HepG2 (cell line): Measurements from ENCODE around the gene FKBP1A. TPM values are rescaled to one million over a fixed set of nuclear protein-coding genes. Genes with fewer than 3 reads are reported as not detected.

Source experiments
- ELF1 ChIP-seq: sonication (generic); formaldehyde crosslinking; IDR thresholded peaks from 2 replicates; pipeline ENCODE4 v1.4.0; 2020; ENCODE audit warnings: missing genetic modification reagents
- HOXD1 ChIP-seq: sonication (generic); formaldehyde crosslinking; IDR thresholded peaks from 2 replicates; pipeline ENCODE4 v1.5.0; 2020; ENCODE audit warnings: missing genetic modification reagents
- MLLT10 ChIP-seq: sonication (generic); formaldehyde crosslinking; IDR thresholded peaks from 2 replicates; pipeline ENCODE4 v1.4.0; 2020; ENCODE audit warnings: missing genetic modification reagents
- POLR2G ChIP-seq: fragments of 200-400 bp; formaldehyde crosslinking; IDR thresholded peaks from 2 replicates; pipeline ENCODE4 v1.6.1; 2018; ENCODE audit warnings: mild to moderate bottlenecking, low read depth, low read length, moderate library complexity
- RXRA ChIP-seq: sonication (generic); formaldehyde crosslinking; IDR thresholded peaks from 2 replicates; pipeline ENCODE4 v1.5.1; 2020; ENCODE audit warnings: missing genetic modification reagents
- SIN3B ChIP-seq: fragments of 150-350 bp; IDR thresholded peaks from 2 replicates; pipeline ENCODE4 v1.6.1; 2014; ENCODE audit warnings: low read length
- TAF1 ChIP-seq: sonication (generic); formaldehyde crosslinking; IDR thresholded peaks from 2 replicates; pipeline ENCODE4 v1.4.0; 2020; ENCODE audit warnings: missing genetic modification reagents
- TP53 ChIP-seq: sonication (generic); formaldehyde crosslinking; conservative IDR thresholded peaks from 2 replicates; pipeline ENCODE4 v1.4.0; 2020; ENCODE audit warnings: missing genetic modification reagents
- U2AF2 ChIP-seq: fragments of 200-400 bp; formaldehyde crosslinking; IDR thresholded peaks from 2 replicates; pipeline ENCODE4 v1.6.1; 2017; ENCODE audit warnings: low read depth, mild to moderate bottlenecking, low read length
- WIZ ChIP-seq: sonication (generic); formaldehyde crosslinking; IDR thresholded peaks from 2 replicates; pipeline ENCODE4 v1.5.1; 2020; ENCODE audit warnings: mild to moderate bottlenecking, missing genetic modification reagents
- ZNF136 ChIP-seq: sonication (generic); formaldehyde crosslinking; IDR thresholded peaks from 2 replicates; pipeline ENCODE4 v1.8.1; 2022; ENCODE audit warnings: low read depth, mild to moderate bottlenecking, moderate library complexity, missing genetic modification reagents
- ZNF510 ChIP-seq: sonication (generic); formaldehyde crosslinking; IDR thresholded peaks from 2 replicates; pipeline ENCODE4 v1.4.0; 2020; ENCODE audit warnings: low read depth, mild to moderate bottlenecking, missing genetic modification reagents
- ZNF550 ChIP-seq: sonication (generic); formaldehyde crosslinking; IDR thresholded peaks from 2 replicates; pipeline ENCODE4 v1.4.0; 2020; ENCODE audit warnings: mild to moderate bottlenecking, missing genetic modification reagents, borderline replicate concordance
- ZNF678 ChIP-seq: sonication (generic); formaldehyde crosslinking; IDR thresholded peaks from 2 replicates; pipeline ENCODE4 v1.4.0; 2020; ENCODE audit warnings: mild to moderate bottlenecking, missing genetic modification reagents
- ZNF772 ChIP-seq: sonication (generic); formaldehyde crosslinking; IDR thresholded peaks from 2 replicates; pipeline ENCODE4 v1.5.0; 2020; ENCODE audit warnings: mild to moderate bottlenecking, missing genetic modification reagents
- ZNF816 ChIP-seq: sonication (generic); formaldehyde crosslinking; IDR thresholded peaks from 2 replicates; pipeline ENCODE4 v1.8.0; 2022; ENCODE audit warnings: missing genetic modification reagents, mild to moderate bottlenecking, borderline replicate concordance
- polyA plus RNA-seq, 8 experiments: library from polyadenylated mRNA; depleted of rRNA in 3 of 8; stranded (reverse) in 7 of 8; unstranded in 1 of 8; fragments of >200 nt; fragmentation: Illumina TruSeq in 4 of 8; extraction: Trizol in 4 of 8; gene quantifications; 2 replicates each; pipeline versions ENCODE4 v1.2.1 to v1.2.3, GENCODE V29; 2011 to 2016; ENCODE audit warnings: low read depth in 4 of 8, missing spikeins in 1 of 8, mixed read lengths in 1 of 8; ENCODE audit not compliant: insufficient read depth in 1 of 8
- total RNA-seq, 5 experiments: library from RNA; depleted of rRNA; stranded (reverse); fragments of >200 nt; fragmentation: Illumina TruSeq; extraction: Trizol; gene quantifications; 2 replicates each; pipeline ENCODE4 v1.2.3, GENCODE V29; 2016; ENCODE audit warnings: low read depth in 1 of 5
- TF ChIP-seq, protein P1 (sequence below): sonication (generic); formaldehyde crosslinking; IDR thresholded peaks from 2 replicates; pipeline ENCODE4 v1.5.1; 2020; ENCODE audit warnings: mild to moderate bottlenecking, missing genetic modification reagents, borderline replicate concordance
- TF ChIP-seq, protein P2 (sequence below): sonication (generic); formaldehyde crosslinking; IDR thresholded peaks from 2 replicates; pipeline ENCODE4 v1.4.0; 2020; ENCODE audit warnings: missing genetic modification reagents
- TF ChIP-seq, protein P3 (sequence below): sonication (generic); formaldehyde crosslinking; IDR thresholded peaks from 2 replicates; pipeline ENCODE4 v1.4.0; 2020; ENCODE audit warnings: low read depth, missing genetic modification reagents

Gene FKBP1A
- total and polyA plus RNA-seq, 2 of the 13 experiments (the other 11 are each of a cell fraction or from before 2014, with no cell fraction given), result 119 to 468 TPM

DNA sequence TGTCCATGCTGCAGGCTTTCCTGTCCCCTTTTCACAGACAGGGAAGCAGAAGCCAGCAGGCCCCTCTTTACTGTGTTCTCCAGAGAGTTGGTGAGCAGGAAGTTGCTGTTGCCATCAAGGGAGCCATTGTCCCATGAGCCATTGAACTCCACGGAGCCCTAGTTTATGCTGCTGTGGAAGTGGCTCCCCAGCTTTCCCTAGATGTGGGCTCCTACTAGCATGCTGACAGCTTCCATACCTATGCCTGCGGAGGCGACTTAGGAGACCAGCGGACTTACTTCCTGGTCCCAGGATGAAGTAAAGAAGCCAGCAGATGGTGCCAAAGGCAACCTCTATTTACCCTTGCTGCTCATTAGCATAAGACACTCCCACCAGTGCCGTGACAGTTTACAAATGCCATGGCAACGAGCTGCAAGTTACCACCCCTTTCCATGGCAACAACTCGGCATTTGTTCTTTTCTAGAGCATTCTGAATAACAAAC is 30.8 kb upstream of the FKBP1A start (continued):
- TF ChIP-seq RXRA (peak; percentile 22; the same call in 1 of the 2 replicates), ZNF136 (CRISPR knock-in tag) (no peak), TAF1 (CRISPR knock-in tag) (no peak), SIN3B (no peak), POLR2G (no peak), ZNF816 (no peak), HOXD1 (no peak), U2AF2 (no peak), WIZ (no peak), MLLT10 (CRISPR knock-in tag) (no peak), ZNF678 (CRISPR knock-in tag) (no peak), ZNF772 (CRISPR knock-in tag) (no peak), ELF1 (CRISPR knock-in tag) (peak; percentile 83), ZNF550 (CRISPR knock-in tag) (no peak), ZNF510 (CRISPR knock-in tag) (no peak), TP53 (CRISPR knock-in tag) (no peak)
- TF ChIP-seq, protein P1, sequence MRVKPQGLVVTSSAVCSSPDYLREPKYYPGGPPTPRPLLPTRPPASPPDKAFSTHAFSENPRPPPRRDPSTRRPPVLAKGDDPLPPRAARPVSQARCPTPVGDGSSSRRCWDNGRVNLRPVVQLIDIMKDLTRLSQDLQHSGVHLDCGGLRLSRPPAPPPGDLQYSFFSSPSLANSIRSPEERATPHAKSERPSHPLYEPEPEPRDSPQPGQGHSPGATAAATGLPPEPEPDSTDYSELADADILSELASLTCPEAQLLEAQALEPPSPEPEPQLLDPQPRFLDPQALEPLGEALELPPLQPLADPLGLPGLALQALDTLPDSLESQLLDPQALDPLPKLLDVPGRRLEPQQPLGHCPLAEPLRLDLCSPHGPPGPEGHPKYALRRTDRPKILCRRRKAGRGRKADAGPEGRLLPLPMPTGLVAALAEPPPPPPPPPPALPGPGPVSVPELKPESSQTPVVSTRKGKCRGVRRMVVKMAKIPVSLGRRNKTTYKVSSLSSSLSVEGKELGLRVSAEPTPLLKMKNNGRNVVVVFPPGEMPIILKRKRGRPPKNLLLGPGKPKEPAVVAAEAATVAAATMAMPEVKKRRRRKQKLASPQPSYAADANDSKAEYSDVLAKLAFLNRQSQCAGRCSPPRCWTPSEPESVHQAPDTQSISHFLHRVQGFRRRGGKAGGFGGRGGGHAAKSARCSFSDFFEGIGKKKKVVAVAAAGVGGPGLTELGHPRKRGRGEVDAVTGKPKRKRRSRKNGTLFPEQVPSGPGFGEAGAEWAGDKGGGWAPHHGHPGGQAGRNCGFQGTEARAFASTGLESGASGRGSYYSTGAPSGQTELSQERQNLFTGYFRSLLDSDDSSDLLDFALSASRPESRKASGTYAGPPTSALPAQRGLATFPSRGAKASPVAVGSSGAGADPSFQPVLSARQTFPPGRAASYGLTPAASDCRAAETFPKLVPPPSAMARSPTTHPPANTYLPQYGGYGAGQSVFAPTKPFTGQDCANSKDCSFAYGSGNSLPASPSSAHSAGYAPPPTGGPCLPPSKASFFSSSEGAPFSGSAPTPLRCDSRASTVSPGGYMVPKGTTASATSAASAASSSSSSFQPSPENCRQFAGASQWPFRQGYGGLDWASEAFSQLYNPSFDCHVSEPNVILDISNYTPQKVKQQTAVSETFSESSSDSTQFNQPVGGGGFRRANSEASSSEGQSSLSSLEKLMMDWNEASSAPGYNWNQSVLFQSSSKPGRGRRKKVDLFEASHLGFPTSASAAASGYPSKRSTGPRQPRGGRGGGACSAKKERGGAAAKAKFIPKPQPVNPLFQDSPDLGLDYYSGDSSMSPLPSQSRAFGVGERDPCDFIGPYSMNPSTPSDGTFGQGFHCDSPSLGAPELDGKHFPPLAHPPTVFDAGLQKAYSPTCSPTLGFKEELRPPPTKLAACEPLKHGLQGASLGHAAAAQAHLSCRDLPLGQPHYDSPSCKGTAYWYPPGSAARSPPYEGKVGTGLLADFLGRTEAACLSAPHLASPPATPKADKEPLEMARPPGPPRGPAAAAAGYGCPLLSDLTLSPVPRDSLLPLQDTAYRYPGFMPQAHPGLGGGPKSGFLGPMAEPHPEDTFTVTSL (CRISPR knock-in tag), result no peak
- TF ChIP-seq, protein P2, sequence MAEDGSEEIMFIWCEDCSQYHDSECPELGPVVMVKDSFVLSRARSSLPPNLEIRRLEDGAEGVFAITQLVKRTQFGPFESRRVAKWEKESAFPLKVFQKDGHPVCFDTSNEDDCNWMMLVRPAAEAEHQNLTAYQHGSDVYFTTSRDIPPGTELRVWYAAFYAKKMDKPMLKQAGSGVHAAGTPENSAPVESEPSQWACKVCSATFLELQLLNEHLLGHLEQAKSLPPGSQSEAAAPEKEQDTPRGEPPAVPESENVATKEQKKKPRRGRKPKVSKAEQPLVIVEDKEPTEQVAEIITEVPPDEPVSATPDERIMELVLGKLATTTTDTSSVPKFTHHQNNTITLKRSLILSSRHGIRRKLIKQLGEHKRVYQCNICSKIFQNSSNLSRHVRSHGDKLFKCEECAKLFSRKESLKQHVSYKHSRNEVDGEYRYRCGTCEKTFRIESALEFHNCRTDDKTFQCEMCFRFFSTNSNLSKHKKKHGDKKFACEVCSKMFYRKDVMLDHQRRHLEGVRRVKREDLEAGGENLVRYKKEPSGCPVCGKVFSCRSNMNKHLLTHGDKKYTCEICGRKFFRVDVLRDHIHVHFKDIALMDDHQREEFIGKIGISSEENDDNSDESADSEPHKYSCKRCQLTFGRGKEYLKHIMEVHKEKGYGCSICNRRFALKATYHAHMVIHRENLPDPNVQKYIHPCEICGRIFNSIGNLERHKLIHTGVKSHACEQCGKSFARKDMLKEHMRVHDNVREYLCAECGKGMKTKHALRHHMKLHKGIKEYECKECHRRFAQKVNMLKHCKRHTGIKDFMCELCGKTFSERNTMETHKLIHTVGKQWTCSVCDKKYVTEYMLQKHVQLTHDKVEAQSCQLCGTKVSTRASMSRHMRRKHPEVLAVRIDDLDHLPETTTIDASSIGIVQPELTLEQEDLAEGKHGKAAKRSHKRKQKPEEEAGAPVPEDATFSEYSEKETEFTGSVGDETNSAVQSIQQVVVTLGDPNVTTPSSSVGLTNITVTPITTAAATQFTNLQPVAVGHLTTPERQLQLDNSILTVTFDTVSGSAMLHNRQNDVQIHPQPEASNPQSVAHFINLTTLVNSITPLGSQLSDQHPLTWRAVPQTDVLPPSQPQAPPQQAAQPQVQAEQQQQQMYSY (CRISPR knock-in tag), result no peak
- TF ChIP-seq, protein P3, sequence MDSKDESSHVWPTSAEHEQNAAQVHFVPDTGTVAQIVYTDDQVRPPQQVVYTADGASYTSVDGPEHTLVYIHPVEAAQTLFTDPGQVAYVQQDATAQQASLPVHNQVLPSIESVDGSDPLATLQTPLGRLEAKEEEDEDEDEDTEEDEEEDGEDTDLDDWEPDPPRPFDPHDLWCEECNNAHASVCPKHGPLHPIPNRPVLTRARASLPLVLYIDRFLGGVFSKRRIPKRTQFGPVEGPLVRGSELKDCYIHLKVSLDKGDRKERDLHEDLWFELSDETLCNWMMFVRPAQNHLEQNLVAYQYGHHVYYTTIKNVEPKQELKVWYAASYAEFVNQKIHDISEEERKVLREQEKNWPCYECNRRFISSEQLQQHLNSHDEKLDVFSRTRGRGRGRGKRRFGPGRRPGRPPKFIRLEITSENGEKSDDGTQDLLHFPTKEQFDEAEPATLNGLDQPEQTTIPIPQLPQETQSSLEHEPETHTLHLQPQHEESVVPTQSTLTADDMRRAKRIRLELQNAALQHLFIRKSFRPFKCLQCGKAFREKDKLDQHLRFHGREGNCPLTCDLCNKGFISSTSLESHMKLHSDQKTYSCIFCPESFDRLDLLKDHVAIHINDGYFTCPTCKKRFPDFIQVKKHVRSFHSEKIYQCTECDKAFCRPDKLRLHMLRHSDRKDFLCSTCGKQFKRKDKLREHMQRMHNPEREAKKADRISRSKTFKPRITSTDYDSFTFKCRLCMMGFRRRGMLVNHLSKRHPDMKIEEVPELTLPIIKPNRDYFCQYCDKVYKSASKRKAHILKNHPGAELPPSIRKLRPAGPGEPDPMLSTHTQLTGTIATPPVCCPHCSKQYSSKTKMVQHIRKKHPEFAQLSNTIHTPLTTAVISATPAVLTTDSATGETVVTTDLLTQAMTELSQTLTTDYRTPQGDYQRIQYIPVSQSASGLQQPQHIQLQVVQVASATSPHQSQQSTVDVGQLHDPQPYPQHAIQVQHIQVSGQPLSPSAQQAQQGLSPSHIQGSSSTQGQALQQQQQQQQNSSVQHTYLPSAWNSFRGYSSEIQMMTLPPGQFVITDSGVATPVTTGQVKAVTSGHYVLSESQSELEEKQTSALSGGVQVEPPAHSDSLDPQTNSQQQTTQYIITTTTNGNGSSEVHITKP (CRISPR knock-in tag), result no peak
